ENCODE data around the gene RNF166. TPM values are rescaled to one million over a fixed set of nuclear protein-coding genes. Genes with fewer than 3 reads are reported as not detected.

RNF166 gene
- polyA plus RNA-seq, 3 donors = 9.8 to 25.9 (median 13.8) TPM

- no peak overlapping the region for H3K27ac ChIP-seq (ENCODE audit: low read depth, low read length)
- WGBS, 3 donors = 86 to 91% (median 89%) methylated on average over 41 to 42 of the region's 42 CpGs
These were observed 8.5 kb upstream of the RNF166 start for GRCh38 chr16:88714420-88715302.

- H3K27ac ChIP-seq (ENCODE audit: low read depth, low read length) = no peak overlapping the region
- WGBS, 3 donors = 89 to 92% (median 90%) methylated on average over 24 to 30 of the region's 30 CpGs
These were observed 7.6 kb upstream of the RNF166 start for GRCh38 chr16:88713568-88714419.

GRCh38 chr16:88713054-88713453, 6.8 kb upstream of the RNF166 start:
- 74 to 91% (median 86%) methylated on average over 12 to 14 of the region's 15 CpGs for WGBS, 3 donors
- no peak overlapping the region for H3K27ac ChIP-seq (ENCODE audit: low read depth, low read length)

GRCh38 chr16:88712362-88712979, 6.3 kb upstream of the RNF166 start:
- H3K27ac ChIP-seq (ENCODE audit: low read depth, low read length) = no peak overlapping the region
- WGBS, 3 donors = 72 to 86% (median 78%) methylated on average over 23 to 25 of the region's 25 CpGs

GRCh38 chr16:88711750-88712340, 5.6 kb upstream of the RNF166 start:
- no peak overlapping the region for H3K27ac ChIP-seq (ENCODE audit: low read depth, low read length)
- WGBS, 3 donors = 72 to 87% (median 79%) methylated on average over 17 to 18 of the region's 18 CpGs

GRCh38 chr16:88710556-88710955, 4.3 kb upstream of the RNF166 start:
- H3K27ac ChIP-seq (ENCODE audit: low read depth, low read length) = no peak overlapping the region
- WGBS, 3 donors = 64 to 85% (median 69%) methylated on average over 15 to 16 of the region's 16 CpGs

GRCh38 chr16:88706965-88707826, 988 bp upstream of the RNF166 start:
- no peak overlapping the region for H3K27ac ChIP-seq (ENCODE audit: low read depth, low read length)
- WGBS, 3 donors = 29 to 42% (median 35%) methylated on average over 17 of the region's 17 CpGs

GRCh38 chr16:88705801-88706228, 393 bp downstream of the RNF166 start:
- WGBS, 3 donors = 0% methylated on average over 39 to 57 of the region's 57 CpGs
- H3K27ac ChIP-seq (ENCODE audit: low read depth, low read length) = no peak overlapping the region

GRCh38 chr16:88705076-88705684, 1.0 kb downstream of the RNF166 start:
- 22 to 27% (median 26%) methylated on average over 9 of the region's 9 CpGs for WGBS, 3 donors
- no peak overlapping the region for H3K27ac ChIP-seq (ENCODE audit: low read depth, low read length)

- 34 to 74% (median 41%) methylated on average over 25 to 26 of the region's 26 CpGs for WGBS, 3 donors
- H3K27ac ChIP-seq (ENCODE audit: low read depth, low read length) = no peak overlapping the region
These were observed 2.5 kb downstream of the RNF166 start for GRCh38 chr16:88703486-88704309.

- WGBS, 3 donors = 66 to 80% (median 71%) methylated on average over 31 of the region's 31 CpGs
- no peak overlapping the region for H3K27ac ChIP-seq (ENCODE audit: low read depth, low read length)
These were observed 3.6 kb downstream of the RNF166 start for GRCh38 chr16:88702371-88703210.

- no peak overlapping the region for H3K27ac ChIP-seq (ENCODE audit: low read depth, low read length)
These were observed 4.4 kb downstream of the RNF166 start for GRCh38 chr16:88701581-88702370.

GRCh38 chr16:88700636-88701482, 5.3 kb downstream of the RNF166 start:
- WGBS, 3 donors = 31 to 64% (median 32%) methylated on average over 39 to 42 of the region's 42 CpGs
- peak overlapping the region; percentile 77 for H3K27ac ChIP-seq (ENCODE audit: low read depth, low read length)

More at GRCh38 chr16:88701581-88702370, 4.4 kb downstream of the RNF166 start:
- 49 to 78% (median 53%) methylated on average over 28 to 30 of the region's 30 CpGs for WGBS, 3 donors

GRCh38 chr16:88700322-88700635, 5.9 kb downstream of the RNF166 start:
- WGBS, 3 donors = 50 to 79% (median 55%) methylated on average over 14 of the region's 14 CpGs
- peak overlapping the region; percentile 77 for H3K27ac ChIP-seq (ENCODE audit: low read depth, low read length)
